KMS-11 (cell line): ENCODE results near the gene DLX5.

ENCODE experiments used
- H2AFZ ChIP-seq: fragments of 200-600 bp; sonication (generic); 2 replicates; pipeline ENCODE4 v1.6.1; 2016; ENCODE audit warnings: antibody characterized with exemption, mixed run types, low read depth
- H3K27ac ChIP-seq: fragments of 200-600 bp; sonication (generic); 2 replicates; pipeline ENCODE4 v1.6.1; 2016; ENCODE audit warnings: mild to moderate bottlenecking, mixed run types
- H3K27me3 ChIP-seq: fragments of 200-600 bp; sonication (generic); 2 replicates; pipeline ENCODE4 v1.6.1; 2017; ENCODE audit warnings: mild to moderate bottlenecking, low read depth, mixed run types, moderate library complexity; ENCODE audit not compliant: insufficient read depth
- H3K36me3 ChIP-seq: fragments of 200-600 bp; sonication (generic); 2 replicates; pipeline ENCODE4 v1.6.1; 2017; ENCODE audit warnings: mild to moderate bottlenecking, mixed run types; ENCODE audit not compliant: insufficient read depth
- H3K4me1 ChIP-seq: fragments of 200-600 bp; sonication (generic); 2 replicates; pipeline ENCODE4 v1.6.1; 2016; ENCODE audit warnings: mild to moderate bottlenecking, low read depth, mixed run types; ENCODE audit not compliant: poor library complexity, severe bottlenecking
- H3K4me2 ChIP-seq: fragments of 200-600 bp; sonication (generic); 2 replicates; pipeline ENCODE4 v1.7.0; 2016; ENCODE audit warnings: mild to moderate bottlenecking, mixed run types
- H3K4me3 ChIP-seq: fragments of 200-600 bp; sonication (generic); IDR thresholded peaks from 2 replicates; pipeline ENCODE4 v1.6.1; 2017; ENCODE audit warnings: low read depth, low read length, mixed read lengths; ENCODE audit not compliant: insufficient read depth
- H3K79me2 ChIP-seq: fragments of 200-600 bp; sonication (generic); 2 replicates; pipeline ENCODE4 v1.6.1; 2016; ENCODE audit warnings: low read depth, mixed run types; ENCODE audit not compliant: insufficient read depth
- H3K9ac ChIP-seq: fragments of 200-600 bp; sonication (generic); 2 replicates; pipeline ENCODE4 v1.6.1; 2016; ENCODE audit warnings: mild to moderate bottlenecking, mixed run types
- H4K20me1 ChIP-seq: fragments of 200-600 bp; sonication (generic); 2 replicates; pipeline ENCODE4 v1.6.1; 2016; ENCODE audit warnings: mild to moderate bottlenecking, mixed run types; ENCODE audit not compliant: insufficient read depth
- CTCF ChIP-seq: fragments of 200-600 bp; sonication (generic); conservative IDR thresholded peaks from 2 replicates; pipeline ENCODE4 v1.6.1; 2017; ENCODE audit warnings: low read depth, mild to moderate bottlenecking, antibody characterized with exemption, low read length, moderate library complexity, mixed read lengths

Gene DLX5

GRCh38 chr7:96998333-96998732, 26.3 kb downstream of the DLX5 start:
- Histone ChIP-seq H3K27me3 (no peaks in the 10 kb centered on the region), H3K27ac (no peak overlapping the region), H3K9ac (no peak overlapping the region), H3K4me3 (no peak overlapping the region), H3K79me2 (no peaks in the 10 kb centered on the region), H4K20me1 (no peaks in the 10 kb centered on the region), H3K36me3 (no peaks in the 10 kb centered on the region), H3K4me1 (no peaks in the 10 kb centered on the region), H3K4me2 (no peak overlapping the region), H2AFZ (no peak overlapping the region)
- TF ChIP-seq CTCF: no peak

GRCh38 chr7:96997512-96998032, 27.1 kb downstream of the DLX5 start:
- no peaks in the 10 kb centered on the region for H3K27me3 ChIP-seq
- TF ChIP-seq CTCF: no peak
- H3K79me2 ChIP-seq: no peaks in the 10 kb centered on the region
- no peaks in the 10 kb centered on the region for H4K20me1 ChIP-seq
- H2AFZ ChIP-seq: no peak overlapping the region
- H3K4me3 ChIP-seq: no peak overlapping the region
- no peaks in the 10 kb centered on the region for H3K4me1 ChIP-seq
- H3K9ac ChIP-seq: no peak overlapping the region
- no peak overlapping the region for H3K27ac ChIP-seq
- H3K4me2 ChIP-seq: no peak overlapping the region
- H3K36me3 ChIP-seq: no peaks in the 10 kb centered on the region

DNA sequence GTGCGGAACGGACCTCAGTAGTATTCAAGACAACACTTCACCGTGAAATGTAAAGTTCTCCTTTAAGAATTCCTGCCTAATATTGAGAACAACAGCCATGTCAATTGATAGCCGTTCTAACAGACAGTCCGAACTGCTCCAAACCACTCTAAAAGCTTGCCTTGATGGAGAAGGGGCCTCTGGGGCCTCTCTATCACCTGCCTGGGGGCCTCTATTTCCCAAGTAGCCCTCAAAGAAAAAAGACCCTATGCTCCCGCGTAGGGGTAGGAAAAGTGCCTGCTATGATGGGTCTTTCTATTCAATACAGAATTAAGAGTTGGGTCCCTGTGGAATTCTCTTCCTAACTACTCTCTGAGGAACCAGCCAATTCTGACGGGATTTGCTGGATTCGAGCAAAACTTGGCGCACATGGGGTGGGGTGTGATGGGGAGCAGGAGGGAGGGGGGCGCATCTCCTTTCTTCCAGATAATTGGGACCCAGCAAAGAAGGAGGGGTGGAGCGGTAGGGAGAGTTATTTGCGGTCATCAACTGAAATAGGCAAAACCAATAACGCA, 27.6 kb downstream of the DLX5 start:
- no peak for TF ChIP-seq CTCF
- H3K27ac ChIP-seq: no peak overlapping the region
- H4K20me1 ChIP-seq: no peaks in the 10 kb centered on the region
- no peak overlapping the region for H2AFZ ChIP-seq
- no peaks in the 10 kb centered on the region for H3K27me3 ChIP-seq
- H3K4me2 ChIP-seq: no peak overlapping the region
- H3K9ac ChIP-seq: no peak overlapping the region
- H3K4me1 ChIP-seq: no peaks in the 10 kb centered on the region
- H3K4me3 ChIP-seq: no peak overlapping the region
- no peaks in the 10 kb centered on the region for H3K79me2 ChIP-seq
- H3K36me3 ChIP-seq: no peaks in the 10 kb centered on the region

- Histone ChIP-seq H3K4me2 (no peak overlapping the region), H2AFZ (no peak overlapping the region), H3K27ac (no peak overlapping the region), H3K79me2 (no peaks in the 10 kb centered on the region), H3K4me1 (no peaks in the 10 kb centered on the region), H3K36me3 (no peaks in the 10 kb centered on the region), H3K4me3 (no peak overlapping the region), H4K20me1 (no peaks in the 10 kb centered on the region), H3K27me3 (no peaks in the 10 kb centered on the region), H3K9ac (no peak overlapping the region)
- TF ChIP-seq CTCF: no peak
These were observed 28.3 kb downstream of the DLX5 start for GRCh38 chr7:96996111-96996957.
